BLaER1 (cell line): Measurements from ENCODE around the gene NAALADL2.
"Not testable (repeated sequence)": the region's sequence is repeated elsewhere in the genome, so short reads cannot be mapped to it uniquely, and the experiment has no call there.

ENCODE experiments used
- H3K27ac ChIP-seq: shearing (Covaris generic); formaldehyde crosslinking; 2 replicates; pipeline ENCODE4 v1.8.1; 2022
- H3K27me3 ChIP-seq: shearing (Covaris generic); formaldehyde crosslinking; 2 replicates; pipeline ENCODE4 v1.8.1; 2022
- H3K36me3 ChIP-seq: shearing (Covaris generic); formaldehyde crosslinking; 2 replicates; pipeline ENCODE4 v1.8.1; 2022
- H3K4me1 ChIP-seq: shearing (Covaris generic); formaldehyde crosslinking; 2 replicates; pipeline ENCODE4 v1.8.1; 2022
- H3K4me2 ChIP-seq: shearing (Covaris generic); formaldehyde crosslinking; 2 replicates; pipeline ENCODE4 v1.8.1; 2022
- H3K4me3 ChIP-seq: shearing (Covaris generic); formaldehyde crosslinking; 2 replicates; pipeline ENCODE4 v1.8.1; 2022
- H3K9ac ChIP-seq: shearing (Covaris generic); formaldehyde crosslinking; 2 replicates; pipeline ENCODE4 v1.8.1; 2022
- H3K9me3 ChIP-seq: shearing (Covaris generic); formaldehyde crosslinking; 2 replicates; pipeline ENCODE4 v1.8.1; 2022
- H4K20me1 ChIP-seq: shearing (Covaris generic); formaldehyde crosslinking; 2 replicates; pipeline ENCODE4 v1.8.1; 2022
- Cebpa-rat ChIP-seq: shearing (Covaris generic); IDR thresholded peaks from 2 replicates; pipeline ENCODE4 v1.8.1; 2022

Gene NAALADL2

GRCh38 chr3:175526609-175527280 lies 667.6 kb downstream of the NAALADL2 start:
- Histone ChIP-seq H3K4me3 (peak overlapping the region; percentile 42; the same call in 1 of the 2 replicates), H3K9me3 (peaks cover 43% of the 10 kb centered on the region), H4K20me1 (no peaks in the 10 kb centered on the region), H3K9ac (peak overlapping the region; percentile 44), H3K36me3 (no peaks in the 10 kb centered on the region), H3K4me2 (peak overlapping the region; percentile 26), H3K27ac (peak overlapping the region; percentile 35; the same call in 1 of the 2 replicates), H3K4me1 (no peaks in the 10 kb centered on the region), H3K27me3 (no peaks in the 10 kb centered on the region)
- TF ChIP-seq Cebpa-rat, result no peak

- not testable (repeated sequence) for H3K4me3 ChIP-seq, H3K27ac ChIP-seq, H3K27me3 ChIP-seq, H3K4me1 ChIP-seq, H3K4me2 ChIP-seq, H3K36me3 ChIP-seq, H3K9ac ChIP-seq, H4K20me1 ChIP-seq
- peaks cover 26% of the 10 kb centered on the region for H3K9me3 ChIP-seq
Observed at GRCh38 chr3:175528693-175529092, 669.6 kb downstream of the NAALADL2 start.

GRCh38 chr3:175535351-175535750 lies 676.2 kb downstream of the NAALADL2 start:
- Histone ChIP-seq H4K20me1 (no peaks in the 10 kb centered on the region), H3K9me3 (peaks cover 16% of the 10 kb centered on the region), H3K9ac (no peak overlapping the region), H3K36me3 (no peaks in the 10 kb centered on the region), H3K27ac (no peak overlapping the region), H3K4me2 (no peak overlapping the region), H3K4me1 (no peaks in the 10 kb centered on the region), H3K27me3 (no peaks in the 10 kb centered on the region), H3K4me3 (no peak overlapping the region)
- TF ChIP-seq Cebpa-rat, result no peak

GRCh38 chr3:175546115-175546514 lies 687.0 kb downstream of the NAALADL2 start:
- H4K20me1 ChIP-seq, result no peaks in the 10 kb centered on the region
- H3K4me1 ChIP-seq, result no peaks in the 10 kb centered on the region

GRCh38 chr3:175552929-175553328 lies 693.8 kb downstream of the NAALADL2 start:
- Histone ChIP-seq H3K4me2 (no peak overlapping the region), H3K9ac (no peak overlapping the region), H3K4me3 (no peak overlapping the region), H3K36me3 (no peaks in the 10 kb centered on the region), H3K27me3 (no peaks in the 10 kb centered on the region), H3K27ac (no peak overlapping the region), H3K9me3 (peaks cover 9% of the 10 kb centered on the region), H3K4me1 (no peaks in the 10 kb centered on the region), H4K20me1 (no peaks in the 10 kb centered on the region)
- no peak for TF ChIP-seq Cebpa-rat

More at GRCh38 chr3:175546115-175546514, 687.0 kb downstream of the NAALADL2 start:
- H3K4me2 ChIP-seq, result no peak overlapping the region
- H3K36me3 ChIP-seq, result no peaks in the 10 kb centered on the region
- no peak overlapping the region for H3K27ac ChIP-seq
- no peak for TF ChIP-seq Cebpa-rat
- peaks cover 30% of the 10 kb centered on the region for H3K9me3 ChIP-seq
- no peak overlapping the region for H3K9ac ChIP-seq
- H3K27me3 ChIP-seq, result no peaks in the 10 kb centered on the region
- no peak overlapping the region for H3K4me3 ChIP-seq

GRCh38 chr3:175554801-175555200 lies 695.7 kb downstream of the NAALADL2 start:
- Histone ChIP-seq H3K36me3 (no peaks in the 10 kb centered on the region), H3K4me2 (no peak overlapping the region), H3K4me3 (no peak overlapping the region), H3K27ac (no peak overlapping the region), H4K20me1 (no peaks in the 10 kb centered on the region), H3K27me3 (no peaks in the 10 kb centered on the region), H3K4me1 (no peaks in the 10 kb centered on the region), H3K9me3 (peaks cover 18% of the 10 kb centered on the region; the same call in 1 of the 2 replicates), H3K9ac (no peak overlapping the region)
- TF ChIP-seq Cebpa-rat, result no peak

GRCh38 chr3:175558261-175558660 lies 699.1 kb downstream of the NAALADL2 start:
- Histone ChIP-seq H3K9me3 (peaks cover 18% of the 10 kb centered on the region; the same call in 1 of the 2 replicates), H4K20me1 (no peaks in the 10 kb centered on the region), H3K27ac (no peak overlapping the region), H3K4me1 (no peaks in the 10 kb centered on the region), H3K4me3 (no peak overlapping the region), H3K27me3 (no peaks in the 10 kb centered on the region), H3K36me3 (no peaks in the 10 kb centered on the region), H3K9ac (no peak overlapping the region), H3K4me2 (no peak overlapping the region)
- no peak for TF ChIP-seq Cebpa-rat

- TF ChIP-seq Cebpa-rat, result no peak
- Histone ChIP-seq H3K4me1 (no peaks in the 10 kb centered on the region), H3K36me3 (no peaks in the 10 kb centered on the region), H3K4me3 (no peak overlapping the region), H3K27ac (no peak overlapping the region), H3K4me2 (no peak overlapping the region), H4K20me1 (no peaks in the 10 kb centered on the region), H3K27me3 (no peaks in the 10 kb centered on the region), H3K9ac (no peak overlapping the region), H3K9me3 (0 out of 2 replicates have a peak, but pooled peaks cover 3% of the 10 kb centered on the region)
Observed at GRCh38 chr3:175564363-175564762, 705.2 kb downstream of the NAALADL2 start.

- Histone ChIP-seq H3K9ac (no peak overlapping the region), H3K4me1 (no peaks in the 10 kb centered on the region), H3K9me3 (0 out of 2 replicates have a peak, but pooled peaks cover 9% of the 10 kb centered on the region), H3K36me3 (no peaks in the 10 kb centered on the region), H3K27ac (no peak overlapping the region), H3K4me3 (no peak overlapping the region), H3K27me3 (no peaks in the 10 kb centered on the region), H4K20me1 (no peaks in the 10 kb centered on the region), H3K4me2 (no peak overlapping the region)
- TF ChIP-seq Cebpa-rat, result no peak
Observed at GRCh38 chr3:175571096-175571495, 712.0 kb downstream of the NAALADL2 start.

GRCh38 chr3:175573226-175573625 lies 714.1 kb downstream of the NAALADL2 start:
- Histone ChIP-seq H3K27ac (no peak overlapping the region), H3K4me3 (no peak overlapping the region), H3K36me3 (no peaks in the 10 kb centered on the region), H3K9me3 (peaks cover 13% of the 10 kb centered on the region; the same call in 1 of the 2 replicates), H3K9ac (no peak overlapping the region), H3K4me1 (no peaks in the 10 kb centered on the region), H3K27me3 (no peaks in the 10 kb centered on the region), H3K4me2 (no peak overlapping the region), H4K20me1 (no peaks in the 10 kb centered on the region)
- TF ChIP-seq Cebpa-rat, result no peak
